Measurements from ENCODE around the gene ASB6. TPM values are rescaled to one million over a fixed set of nuclear protein-coding genes. Genes with fewer than 3 reads are reported as not detected.

The ASB6 gene
- total and polyA plus RNA-seq, 4 donors: 3.4 to 8.4 (median 6.2) TPM

DNA sequence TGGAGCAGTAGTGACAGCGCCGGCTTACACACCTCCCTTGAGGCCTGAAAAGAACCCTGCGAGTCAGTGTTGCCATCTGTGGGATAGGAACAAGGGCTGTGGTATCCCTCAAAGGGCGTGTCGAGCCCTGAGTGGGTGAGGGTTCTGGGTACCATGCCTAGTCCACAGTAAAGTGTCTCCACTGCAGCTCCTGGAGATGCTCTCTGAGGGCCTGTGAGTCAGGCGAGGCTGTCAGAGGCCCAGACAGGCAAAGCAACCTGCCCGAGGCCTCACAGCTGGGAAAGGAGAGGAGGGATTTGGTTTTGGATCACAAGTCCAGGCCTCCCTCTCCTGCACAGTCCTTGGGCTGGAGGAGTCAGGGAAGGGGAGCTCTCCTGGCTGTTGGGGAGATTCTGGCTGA is 29.6 kb upstream of the ASB6 start:
- Histone ChIP-seq H3K27me3 (ENCODE audit: control insufficient read depth in 4 of 4, insufficient read depth in 4 of 4, low read length in 3 of 4) (peaks cover 0 to 10% (median 0%) of the 10 kb centered on the region in 4 donors), H3K9me3 (ENCODE audit: control insufficient read depth in 4 of 4, low read length in 3 of 4) (no peaks in the 10 kb centered on the region), H3K4me3 (ENCODE audit: low read depth in 1 of 3, low read length in 3 of 3) (no peak overlapping the region), H3K36me3 (ENCODE audit: control insufficient read depth in 4 of 4, insufficient read depth in 3 of 4, low read depth in 1 of 4, low read length in 3 of 4) (no peaks in the 10 kb centered on the region), H3K9ac (ENCODE audit: low read depth in 1 of 2, low read length in 2 of 2) (no peak overlapping the region), H3K4me1 (ENCODE audit: control insufficient read depth in 4 of 4, insufficient read depth in 4 of 4, low read length in 3 of 4) (no peaks in the 10 kb centered on the region), H3K27ac (ENCODE audit: low read depth in 1 of 2, low read length in 2 of 2) (no peak overlapping the region)
- DNase-seq (ENCODE audit: low spot score): no peak
- TF ChIP-seq GABPA (IDR thresholded peaks at IDR 0.05 in 1 of 2, conservative IDR thresholded peaks at IDR 0.05 in 1 of 2): no peak
- TF ChIP-seq YY1 (IDR thresholded peaks at IDR 0.05): no peak
- no peak for TF ChIP-seq EGR1 (IDR thresholded peaks at IDR 0.05; ENCODE audit: low read depth in 2 of 2)
- no peak for TF ChIP-seq JUND (IDR thresholded peaks at IDR 0.05)
- TF ChIP-seq, protein P1, sequence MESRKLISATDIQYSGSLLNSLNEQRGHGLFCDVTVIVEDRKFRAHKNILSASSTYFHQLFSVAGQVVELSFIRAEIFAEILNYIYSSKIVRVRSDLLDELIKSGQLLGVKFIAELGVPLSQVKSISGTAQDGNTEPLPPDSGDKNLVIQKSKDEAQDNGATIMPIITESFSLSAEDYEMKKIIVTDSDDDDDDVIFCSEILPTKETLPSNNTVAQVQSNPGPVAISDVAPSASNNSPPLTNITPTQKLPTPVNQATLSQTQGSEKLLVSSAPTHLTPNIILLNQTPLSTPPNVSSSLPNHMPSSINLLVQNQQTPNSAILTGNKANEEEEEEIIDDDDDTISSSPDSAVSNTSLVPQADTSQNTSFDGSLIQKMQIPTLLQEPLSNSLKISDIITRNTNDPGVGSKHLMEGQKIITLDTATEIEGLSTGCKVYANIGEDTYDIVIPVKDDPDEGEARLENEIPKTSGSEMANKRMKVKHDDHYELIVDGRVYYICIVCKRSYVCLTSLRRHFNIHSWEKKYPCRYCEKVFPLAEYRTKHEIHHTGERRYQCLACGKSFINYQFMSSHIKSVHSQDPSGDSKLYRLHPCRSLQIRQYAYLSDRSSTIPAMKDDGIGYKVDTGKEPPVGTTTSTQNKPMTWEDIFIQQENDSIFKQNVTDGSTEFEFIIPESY (IDR thresholded peaks at IDR 0.05): no peak
- TF ChIP-seq SP1 (IDR thresholded peaks at IDR 0.05): no peak
- TF ChIP-seq, protein P2, sequence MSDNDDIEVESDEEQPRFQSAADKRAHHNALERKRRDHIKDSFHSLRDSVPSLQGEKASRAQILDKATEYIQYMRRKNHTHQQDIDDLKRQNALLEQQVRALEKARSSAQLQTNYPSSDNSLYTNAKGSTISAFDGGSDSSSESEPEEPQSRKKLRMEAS (IDR thresholded peaks at IDR 0.05): no peak
- TF ChIP-seq, protein P3, sequence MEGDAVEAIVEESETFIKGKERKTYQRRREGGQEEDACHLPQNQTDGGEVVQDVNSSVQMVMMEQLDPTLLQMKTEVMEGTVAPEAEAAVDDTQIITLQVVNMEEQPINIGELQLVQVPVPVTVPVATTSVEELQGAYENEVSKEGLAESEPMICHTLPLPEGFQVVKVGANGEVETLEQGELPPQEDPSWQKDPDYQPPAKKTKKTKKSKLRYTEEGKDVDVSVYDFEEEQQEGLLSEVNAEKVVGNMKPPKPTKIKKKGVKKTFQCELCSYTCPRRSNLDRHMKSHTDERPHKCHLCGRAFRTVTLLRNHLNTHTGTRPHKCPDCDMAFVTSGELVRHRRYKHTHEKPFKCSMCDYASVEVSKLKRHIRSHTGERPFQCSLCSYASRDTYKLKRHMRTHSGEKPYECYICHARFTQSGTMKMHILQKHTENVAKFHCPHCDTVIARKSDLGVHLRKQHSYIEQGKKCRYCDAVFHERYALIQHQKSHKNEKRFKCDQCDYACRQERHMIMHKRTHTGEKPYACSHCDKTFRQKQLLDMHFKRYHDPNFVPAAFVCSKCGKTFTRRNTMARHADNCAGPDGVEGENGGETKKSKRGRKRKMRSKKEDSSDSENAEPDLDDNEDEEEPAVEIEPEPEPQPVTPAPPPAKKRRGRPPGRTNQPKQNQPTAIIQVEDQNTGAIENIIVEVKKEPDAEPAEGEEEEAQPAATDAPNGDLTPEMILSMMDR (IDR thresholded peaks at IDR 0.05; ENCODE audit: low read depth, low read length, missing input control): no peak
- no peak for TF ChIP-seq NR2F2 (IDR thresholded peaks at IDR 0.05)
- no peak for TF ChIP-seq HNF4A (conservative IDR thresholded peaks at IDR 0.05)
- TF ChIP-seq RAD21 (IDR thresholded peaks at IDR 0.05): no peak
- no peak for TF ChIP-seq RXRA (IDR thresholded peaks at IDR 0.05)
- TF ChIP-seq HNF4G (IDR thresholded peaks at IDR 0.05): no peak
- TF ChIP-seq REST (IDR thresholded peaks at IDR 0.05): no peak
- no peak for TF ChIP-seq FOXA1 (IDR thresholded peaks at IDR 0.05)
- TF ChIP-seq, protein P4, sequence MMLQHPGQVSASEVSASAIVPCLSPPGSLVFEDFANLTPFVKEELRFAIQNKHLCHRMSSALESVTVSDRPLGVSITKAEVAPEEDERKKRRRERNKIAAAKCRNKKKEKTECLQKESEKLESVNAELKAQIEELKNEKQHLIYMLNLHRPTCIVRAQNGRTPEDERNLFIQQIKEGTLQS (IDR thresholded peaks at IDR 0.05): no peak
- WGBS: 80% methylated on average over 7 of the region's 7 CpGs

DNA sequence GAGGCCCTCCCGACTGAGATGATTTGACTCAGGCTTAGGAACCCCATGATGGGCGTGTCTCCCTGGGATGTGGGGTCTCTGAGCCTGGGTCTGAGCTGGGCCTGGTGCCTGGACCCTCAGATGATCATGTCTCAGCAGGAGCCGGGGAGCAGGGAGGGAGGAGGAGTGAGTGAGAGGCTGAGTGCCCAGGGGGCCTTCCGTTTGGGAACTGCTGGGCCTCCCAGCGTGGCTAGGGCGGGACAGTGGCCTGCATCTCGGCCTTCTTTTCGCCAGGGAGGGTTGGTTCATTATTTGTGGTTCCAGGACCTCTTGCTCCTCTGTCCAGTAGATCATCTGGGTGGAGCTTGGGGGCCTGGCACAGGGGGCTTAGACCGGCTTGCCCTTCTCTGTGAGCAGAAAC is 29.1 kb upstream of the ASB6 start:
- no peaks in the 10 kb centered on the region for H3K36me3 ChIP-seq (ENCODE audit: control insufficient read depth in 4 of 4, insufficient read depth in 3 of 4, low read depth in 1 of 4, low read length in 3 of 4)
- peaks cover 0 to 10% (median 0%) of the 10 kb centered on the region in 4 donors for H3K27me3 ChIP-seq (ENCODE audit: control insufficient read depth in 4 of 4, insufficient read depth in 4 of 4, low read length in 3 of 4)
- no peak overlapping the region for H3K4me3 ChIP-seq (ENCODE audit: low read depth in 1 of 3, low read length in 3 of 3)
- H3K27ac ChIP-seq (ENCODE audit: low read depth in 1 of 2, low read length in 2 of 2): no peak overlapping the region
- no peaks in the 10 kb centered on the region for H3K9me3 ChIP-seq (ENCODE audit: control insufficient read depth in 4 of 4, low read length in 3 of 4)
- no peak for DNase-seq (ENCODE audit: low spot score)
- peaks cover 0 to 2% (median 1%) of the 10 kb centered on the region in 4 donors for H3K4me1 ChIP-seq (ENCODE audit: control insufficient read depth in 4 of 4, insufficient read depth in 4 of 4, low read length in 3 of 4)
- 87% methylated on average over 9 of the region's 9 CpGs for WGBS
- no peak overlapping the region for H3K9ac ChIP-seq (ENCODE audit: low read depth in 1 of 2, low read length in 2 of 2)
- TF ChIP-seq FOXA1 (IDR thresholded peaks at IDR 0.05) (no peak), HNF4G (IDR thresholded peaks at IDR 0.05) (no peak), FOXA2 (IDR thresholded peaks at IDR 0.05) (no peak), YY1 (IDR thresholded peaks at IDR 0.05) (no peak), HNF4A (conservative IDR thresholded peaks at IDR 0.05) (no peak), GABPA (IDR thresholded peaks at IDR 0.05 in 1 of 2, conservative IDR thresholded peaks at IDR 0.05 in 1 of 2) (no peak), RXRA (IDR thresholded peaks at IDR 0.05) (no peak), SP1 (IDR thresholded peaks at IDR 0.05) (no peak), EGR1 (IDR thresholded peaks at IDR 0.05; ENCODE audit: low read depth in 2 of 2) (no peak), NR2F2 (IDR thresholded peaks at IDR 0.05) (no peak)
- TF ChIP-seq, protein P2 (IDR thresholded peaks at IDR 0.05): no peak
- TF ChIP-seq, protein P4 (IDR thresholded peaks at IDR 0.05): no peak
- TF ChIP-seq, protein P1 (IDR thresholded peaks at IDR 0.05): no peak

Data from liver (tissue), 9 donors.